K562 (cell line): Measurements from ENCODE around the gene STMN3. TPM values are rescaled to one million over a fixed set of nuclear protein-coding genes. Genes with fewer than 3 reads are reported as not detected.

Source experiments
- ADNP ChIP-seq: fragments of 200-800 bp; sonication (Bioruptor generic); IDR thresholded peaks from 2 replicates; pipeline ENCODE4 v1.6.1; 2016; ENCODE audit warnings: missing genetic modification characterization, missing compliant biosample characterization
- CAMTA2 ChIP-seq: fragments of 250-450 bp; sonication (Bioruptor Pico); conservative IDR thresholded peaks from 2 replicates; pipeline ENCODE4 v1.5.1; 2022
- MYC ChIP-seq, 2 experiments: fragments of 250-450 bp in 1 of 2; sonication (Bioruptor Pico) in 1 of 2; IDR thresholded peaks; 2 replicates each; pipeline versions ENCODE4 v1.5.1 to v1.6.1; 2012 to 2021; ENCODE audit warnings: low read depth in 2 of 2, borderline replicate concordance in 1 of 2, improper control_type of control experiment in 1 of 2, low read length in 1 of 2, mild to moderate bottlenecking in 1 of 2, moderate library complexity in 1 of 2
- NBN ChIP-seq: fragments of 450-650 bp; IDR thresholded peaks from 2 replicates; pipeline ENCODE4 v1.6.1; 2016; ENCODE audit warnings: low read depth, mild to moderate bottlenecking
- NELFE ChIP-seq: IDR thresholded peaks from 2 replicates; pipeline ENCODE4 v1.6.1; 2011; ENCODE audit warnings: mild to moderate bottlenecking; ENCODE audit not compliant: insufficient read depth, insufficient read length
- SMARCE1 ChIP-seq: fragments of 450-650 bp; IDR thresholded peaks from 2 replicates; pipeline ENCODE4 v1.7.1; 2016; ENCODE audit warnings: mild to moderate bottlenecking
- TBP ChIP-seq: optimal IDR thresholded peaks from 2 replicates; pipeline ENCODE3; 2011; ENCODE audit warnings: low read depth, low read length, improper control_type of control experiment
- XRCC5 ChIP-seq: fragments of 200-400 bp; formaldehyde crosslinking; IDR thresholded peaks from 2 replicates; pipeline ENCODE4 v1.6.1; 2017; ENCODE audit warnings: low read depth, mild to moderate bottlenecking, low read length
- ZNF263 ChIP-seq: sonication (generic); formaldehyde crosslinking; IDR thresholded peaks from 2 replicates; pipeline ENCODE4 v1.8.0; 2022; ENCODE audit warnings: mild to moderate bottlenecking, missing genetic modification reagents, borderline replicate concordance
- ZNF696 ChIP-seq: fragments of 250-450 bp; sonication (Bioruptor Pico); conservative IDR thresholded peaks from 2 replicates; pipeline ENCODE4 v1.4.0; 2020; ENCODE audit warnings: mild to moderate bottlenecking, moderate library complexity
- ZNF79 ChIP-seq: fragments of 250-450 bp; sonication (Bioruptor Pico); IDR thresholded peaks from 2 replicates; pipeline ENCODE4 v1.4.0; 2020; ENCODE audit warnings: low read depth, mild to moderate bottlenecking, moderate library complexity
- polyA plus RNA-seq, 8 experiments: library from polyadenylated mRNA; depleted of rRNA in 4 of 8; stranded (reverse) in 5 of 8; unstranded in 3 of 8; fragments of >200 nt; fragmentation: Nextera tagmentation in 2 of 8; fragmentation: Illumina TruSeq in 1 of 8; extraction: Ambion mirVana in 2 of 8; extraction: Trizol in 1 of 8; gene quantifications; 2 replicates each; pipeline versions ENCODE4 v1.2.1 to v1.2.3, GENCODE V29; 2011 to 2014; ENCODE audit warnings: inconsistent platforms in 1 of 8, missing spikeins in 1 of 8
- total RNA-seq, 7 experiments: library from RNA; depleted of rRNA in 6 of 7; stranded (reverse); fragments of >200 nt in 6 of 7; fragmentation: Illumina TruSeq in 2 of 7; extraction: Trizol in 2 of 7; gene quantifications; 2 replicates each; pipeline versions ENCODE4 v1.2.1 to v1.2.3, GENCODE V29; 2011 to 2021; ENCODE audit warnings: low replicate concordance in 1 of 7
- TF ChIP-seq, protein P1 (sequence below): sonication (generic); formaldehyde crosslinking; IDR thresholded peaks from 2 replicates; pipeline ENCODE4 v1.8.0; 2022; ENCODE audit warnings: mild to moderate bottlenecking, low read depth, missing genetic modification reagents
- TF ChIP-seq, protein P2 (sequence below): fragments of 150-350 bp; conservative IDR thresholded peaks from 2 replicates; pipeline ENCODE4 v1.6.1; 2014; ENCODE audit warnings: low read length
- TF ChIP-seq, protein P3 (sequence below): fragments of 250-450 bp; sonication (Bioruptor Pico); IDR thresholded peaks from 2 replicates; pipeline ENCODE4 v1.8.0; 2021; ENCODE audit warnings: moderate library complexity, mild to moderate bottlenecking, inconsistent platforms
- TF ChIP-seq, protein P4 (sequence below): fragments of 200-400 bp; formaldehyde crosslinking; IDR thresholded peaks from 2 replicates; pipeline ENCODE4 v1.6.1; 2017; ENCODE audit warnings: mild to moderate bottlenecking, low read depth, low read length, moderate library complexity
- TF ChIP-seq, protein P5 (sequence below), 3 experiments: fragments of 200-800 bp in 1 of 3; sonication (Bioruptor generic) in 1 of 3; sonication (generic) in 1 of 3; formaldehyde crosslinking in 1 of 3; IDR thresholded peaks; 2 replicates each; pipeline versions ENCODE4 v1.6.1 to v1.8.0; 2016 to 2022; ENCODE audit warnings: mild to moderate bottlenecking in 2 of 3, missing compliant biosample characterization in 2 of 3, missing genetic modification characterization in 2 of 3, missing genetic modification reagents in 1 of 3
- TF ChIP-seq, protein P6 (sequence below): sonication (generic); formaldehyde crosslinking; IDR thresholded peaks from 2 replicates; pipeline ENCODE4 v1.9.0; 2022; ENCODE audit warnings: mild to moderate bottlenecking, missing genetic modification reagents

Gene STMN3
- total and polyA plus RNA-seq, 9 of the 15 experiments (the other 6 are each of a cell fraction or from before 2014, with no cell fraction given) = 0.70 to 65.6 (median 29.4) TPM

DNA sequence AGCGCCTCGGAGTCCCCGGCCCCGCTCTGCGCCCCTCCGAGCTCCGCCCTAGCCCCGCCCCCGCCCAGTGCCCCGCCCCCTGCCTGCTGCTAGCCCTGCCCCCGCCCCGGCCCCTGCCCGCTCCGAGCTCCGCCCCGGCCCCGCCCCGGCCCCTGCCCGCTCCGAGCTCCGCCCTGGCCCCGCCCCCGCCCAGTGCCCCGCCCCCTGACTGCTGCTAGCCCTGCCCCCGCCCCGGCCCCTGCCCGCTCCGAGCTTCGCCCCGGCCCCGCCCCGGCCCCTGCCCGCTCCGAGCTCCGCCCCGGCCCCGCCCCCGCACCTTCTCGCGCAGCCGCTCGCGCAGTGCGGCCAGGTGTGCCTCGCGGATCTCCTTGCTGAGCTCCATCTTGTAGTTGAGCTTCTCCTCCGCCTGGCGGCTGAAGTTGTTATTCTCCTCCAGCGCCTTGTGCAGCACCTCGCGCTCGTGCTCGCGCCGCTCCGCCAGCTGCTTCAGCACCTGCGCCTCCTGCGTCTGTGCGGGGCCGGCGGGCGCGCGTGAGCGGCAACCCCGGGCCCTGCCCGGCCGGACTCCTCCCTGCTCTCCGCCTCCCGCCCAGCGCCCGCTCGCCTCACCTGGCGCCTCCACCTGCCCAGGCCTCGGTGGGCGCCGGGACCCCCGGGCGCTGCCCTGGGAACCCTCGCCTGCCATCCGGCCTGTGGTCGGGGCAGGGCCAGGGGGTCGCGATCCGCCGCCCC is 11.3 kb downstream of the STMN3 start (continued):
- TF ChIP-seq, protein P1, sequence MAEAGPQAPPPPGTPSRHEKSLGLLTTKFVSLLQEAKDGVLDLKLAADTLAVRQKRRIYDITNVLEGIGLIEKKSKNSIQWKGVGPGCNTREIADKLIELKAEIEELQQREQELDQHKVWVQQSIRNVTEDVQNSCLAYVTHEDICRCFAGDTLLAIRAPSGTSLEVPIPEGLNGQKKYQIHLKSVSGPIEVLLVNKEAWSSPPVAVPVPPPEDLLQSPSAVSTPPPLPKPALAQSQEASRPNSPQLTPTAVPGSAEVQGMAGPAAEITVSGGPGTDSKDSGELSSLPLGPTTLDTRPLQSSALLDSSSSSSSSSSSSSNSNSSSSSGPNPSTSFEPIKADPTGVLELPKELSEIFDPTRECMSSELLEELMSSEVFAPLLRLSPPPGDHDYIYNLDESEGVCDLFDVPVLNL (CRISPR knock-in tag) = no peak
- TF ChIP-seq NBN = no peak
- TF ChIP-seq, protein P2, sequence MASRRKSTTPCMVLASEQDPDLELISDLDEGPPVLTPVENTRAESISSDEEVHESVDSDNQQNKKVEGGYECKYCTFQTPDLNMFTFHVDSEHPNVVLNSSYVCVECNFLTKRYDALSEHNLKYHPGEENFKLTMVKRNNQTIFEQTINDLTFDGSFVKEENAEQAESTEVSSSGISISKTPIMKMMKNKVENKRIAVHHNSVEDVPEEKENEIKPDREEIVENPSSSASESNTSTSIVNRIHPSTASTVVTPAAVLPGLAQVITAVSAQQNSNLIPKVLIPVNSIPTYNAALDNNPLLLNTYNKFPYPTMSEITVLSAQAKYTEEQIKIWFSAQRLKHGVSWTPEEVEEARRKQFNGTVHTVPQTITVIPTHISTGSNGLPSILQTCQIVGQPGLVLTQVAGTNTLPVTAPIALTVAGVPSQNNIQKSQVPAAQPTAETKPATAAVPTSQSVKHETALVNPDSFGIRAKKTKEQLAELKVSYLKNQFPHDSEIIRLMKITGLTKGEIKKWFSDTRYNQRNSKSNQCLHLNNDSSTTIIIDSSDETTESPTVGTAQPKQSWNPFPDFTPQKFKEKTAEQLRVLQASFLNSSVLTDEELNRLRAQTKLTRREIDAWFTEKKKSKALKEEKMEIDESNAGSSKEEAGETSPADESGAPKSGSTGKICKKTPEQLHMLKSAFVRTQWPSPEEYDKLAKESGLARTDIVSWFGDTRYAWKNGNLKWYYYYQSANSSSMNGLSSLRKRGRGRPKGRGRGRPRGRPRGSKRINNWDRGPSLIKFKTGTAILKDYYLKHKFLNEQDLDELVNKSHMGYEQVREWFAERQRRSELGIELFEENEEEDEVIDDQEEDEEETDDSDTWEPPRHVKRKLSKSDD = no peak
- TF ChIP-seq MYC (IDR thresholded peaks at IDR 0.05; ENCODE audit: low read depth, low read length) = peak; percentile 84
- no peak for TF ChIP-seq MYC (CRISPR knock-in tag; IDR thresholded peaks at IDR 0.05; ENCODE audit: borderline replicate concordance, low read depth)
- TF ChIP-seq, protein P3, sequence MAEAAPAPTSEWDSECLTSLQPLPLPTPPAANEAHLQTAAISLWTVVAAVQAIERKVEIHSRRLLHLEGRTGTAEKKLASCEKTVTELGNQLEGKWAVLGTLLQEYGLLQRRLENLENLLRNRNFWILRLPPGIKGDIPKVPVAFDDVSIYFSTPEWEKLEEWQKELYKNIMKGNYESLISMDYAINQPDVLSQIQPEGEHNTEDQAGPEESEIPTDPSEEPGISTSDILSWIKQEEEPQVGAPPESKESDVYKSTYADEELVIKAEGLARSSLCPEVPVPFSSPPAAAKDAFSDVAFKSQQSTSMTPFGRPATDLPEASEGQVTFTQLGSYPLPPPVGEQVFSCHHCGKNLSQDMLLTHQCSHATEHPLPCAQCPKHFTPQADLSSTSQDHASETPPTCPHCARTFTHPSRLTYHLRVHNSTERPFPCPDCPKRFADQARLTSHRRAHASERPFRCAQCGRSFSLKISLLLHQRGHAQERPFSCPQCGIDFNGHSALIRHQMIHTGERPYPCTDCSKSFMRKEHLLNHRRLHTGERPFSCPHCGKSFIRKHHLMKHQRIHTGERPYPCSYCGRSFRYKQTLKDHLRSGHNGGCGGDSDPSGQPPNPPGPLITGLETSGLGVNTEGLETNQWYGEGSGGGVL (CRISPR knock-in tag) = no peak
- no peak for TF ChIP-seq ZNF79
- no peak for TF ChIP-seq CAMTA2 (CRISPR knock-in tag)
- no peak for TF ChIP-seq NELFE
- no peak for TF ChIP-seq TBP
- TF ChIP-seq, protein P4, sequence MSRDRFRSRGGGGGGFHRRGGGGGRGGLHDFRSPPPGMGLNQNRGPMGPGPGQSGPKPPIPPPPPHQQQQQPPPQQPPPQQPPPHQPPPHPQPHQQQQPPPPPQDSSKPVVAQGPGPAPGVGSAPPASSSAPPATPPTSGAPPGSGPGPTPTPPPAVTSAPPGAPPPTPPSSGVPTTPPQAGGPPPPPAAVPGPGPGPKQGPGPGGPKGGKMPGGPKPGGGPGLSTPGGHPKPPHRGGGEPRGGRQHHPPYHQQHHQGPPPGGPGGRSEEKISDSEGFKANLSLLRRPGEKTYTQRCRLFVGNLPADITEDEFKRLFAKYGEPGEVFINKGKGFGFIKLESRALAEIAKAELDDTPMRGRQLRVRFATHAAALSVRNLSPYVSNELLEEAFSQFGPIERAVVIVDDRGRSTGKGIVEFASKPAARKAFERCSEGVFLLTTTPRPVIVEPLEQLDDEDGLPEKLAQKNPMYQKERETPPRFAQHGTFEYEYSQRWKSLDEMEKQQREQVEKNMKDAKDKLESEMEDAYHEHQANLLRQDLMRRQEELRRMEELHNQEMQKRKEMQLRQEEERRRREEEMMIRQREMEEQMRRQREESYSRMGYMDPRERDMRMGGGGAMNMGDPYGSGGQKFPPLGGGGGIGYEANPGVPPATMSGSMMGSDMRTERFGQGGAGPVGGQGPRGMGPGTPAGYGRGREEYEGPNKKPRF = no peak
- no peak for TF ChIP-seq SMARCE1
- TF ChIP-seq, protein P5, sequence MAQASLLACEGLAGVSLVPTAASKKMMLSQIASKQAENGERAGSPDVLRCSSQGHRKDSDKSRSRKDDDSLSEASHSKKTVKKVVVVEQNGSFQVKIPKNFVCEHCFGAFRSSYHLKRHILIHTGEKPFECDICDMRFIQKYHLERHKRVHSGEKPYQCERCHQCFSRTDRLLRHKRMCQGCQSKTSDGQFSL (CRISPR knock-in tag; IDR thresholded peaks at IDR 0.05) = no peak
- TF ChIP-seq, protein P5 (tag; IDR thresholded peaks at IDR 0.05) = no peak
- TF ChIP-seq, protein P6, sequence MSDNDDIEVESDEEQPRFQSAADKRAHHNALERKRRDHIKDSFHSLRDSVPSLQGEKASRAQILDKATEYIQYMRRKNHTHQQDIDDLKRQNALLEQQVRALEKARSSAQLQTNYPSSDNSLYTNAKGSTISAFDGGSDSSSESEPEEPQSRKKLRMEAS = peak; percentile 95
- TF ChIP-seq ZNF263 (CRISPR knock-in tag) = no peak
- TF ChIP-seq ADNP (tag) = no peak
- no peak for TF ChIP-seq XRCC5
- no peak for TF ChIP-seq ZNF696 (CRISPR knock-in tag)
